Tongue (tissue), 2 donors: ENCODE results near the gene ST3GAL3. TPM values are rescaled to one million over a fixed set of nuclear protein-coding genes. Genes with fewer than 3 reads are reported as not detected.

Experiments
- small RNA-seq: library from RNA; depleted of rRNA; stranded (forward); fragments of <200 nt; gene quantifications from one replicate; pipeline ENCODE3, GENCODE V24; 2014; ENCODE audit warnings: low replicate concordance
- total RNA-seq: library from RNA; depleted of rRNA; stranded (reverse); fragments of >200 nt; gene quantifications from one replicate; pipeline ENCODE4 v1.2.3, GENCODE V29; 2014

ST3GAL3 gene
- total RNA-seq, 1 donor from 2014 or later: 26.0 TPM

Small RNA genes lying within 50 kb of the gene (small RNA-seq; reads per million reads assigned to genes)
- gene AL451062.2 (not detected), gene RF00026 (not detected)

Other genes starting within 250 kb of the ST3GAL3 start
- gene PTPRF, start 176.7 kb upstream of the ST3GAL3 start, total RNA-seq: 74.5 TPM
- 34.3 TPM for gene KDM4A, start 57.4 kb upstream of the ST3GAL3 start, total RNA-seq
- gene ARTN, start 226.3 kb downstream of the ST3GAL3 start, total RNA-seq: 0.82 TPM
- gene IPO13, start 239.4 kb downstream of the ST3GAL3 start, total RNA-seq: 25.4 TPM